ENCODE results near the gene DGKD. TPM values are rescaled to one million over a fixed set of nuclear protein-coding genes. Genes with fewer than 3 reads are reported as not detected.

DGKD gene
- total RNA-seq, 4 donors from 2014 or later = 26.3 to 41.3 (median 30.4) TPM

DNA sequence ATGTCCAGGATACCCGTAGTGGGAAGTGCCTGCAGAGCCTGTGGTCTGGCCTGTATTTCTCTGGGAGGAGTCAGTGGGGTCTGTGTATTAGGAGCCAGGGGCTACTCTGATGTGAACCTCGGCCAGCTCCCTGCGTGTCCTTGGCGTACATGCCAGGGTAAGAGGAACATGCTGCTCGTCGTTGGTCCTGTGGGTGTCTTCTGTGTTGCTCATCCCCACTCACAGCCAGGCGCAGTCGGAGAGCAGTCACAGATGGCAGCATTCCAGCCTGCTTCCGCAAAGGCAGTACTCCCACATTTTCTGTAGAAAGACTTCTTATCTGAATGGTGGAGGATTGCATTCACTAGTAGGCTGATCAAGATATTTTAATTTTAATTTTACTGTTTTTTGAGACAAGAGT, 84.9 kb downstream of the DGKD start:
- no peak overlapping the region for H3K4me3 ChIP-seq
- in situ Hi-C loops (cut with MboI; ENCODE audit: low sequenced_read_pairs in 4 of 4) = no loop called here
- no peak for ATAC-seq

DNA sequence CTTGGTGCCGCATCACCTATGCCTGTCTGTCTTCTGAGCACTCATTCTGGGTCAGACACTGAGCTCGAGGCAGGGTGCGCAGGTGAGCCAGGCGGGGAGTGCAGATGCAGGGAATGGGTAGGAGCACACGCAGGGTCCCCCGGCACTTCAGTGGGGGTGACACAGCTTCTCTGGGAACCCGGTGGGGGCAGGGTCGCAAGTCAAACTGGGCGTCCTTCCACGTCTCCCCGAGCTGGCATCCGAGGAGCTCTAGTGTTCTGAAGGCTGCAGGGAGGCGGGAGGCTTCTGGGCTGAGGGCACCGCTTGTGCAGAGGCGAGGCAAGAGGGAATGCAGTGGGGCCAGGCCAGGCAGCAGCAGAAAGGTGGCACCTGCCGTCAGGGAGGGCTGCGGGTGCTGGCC, 86.0 kb downstream of the DGKD start:
- Histone ChIP-seq H3K27me3 (no peaks in the 10 kb centered on the region), H3K4me3 (no peak overlapping the region), H3K9me3 (no peaks in the 10 kb centered on the region), H3K4me1 (peaks cover 37 to 77% of the 10 kb centered on the region in 2 donors), H3K27ac (peak overlapping the region; percentile 46 to 96 (median 67)), H3K36me3 (peaks cover 0 to 76% of the 10 kb centered on the region in 2 donors)
- no peak for DNase-seq
- no peak for ATAC-seq
- in situ Hi-C loops (cut with MboI; ENCODE audit: low sequenced_read_pairs in 4 of 4) (no loop called here), intact Hi-C loops (cut with DNase I; ENCODE audit: low total_unique reads) (no loop called here)
- TF ChIP-seq POLR2A (IDR thresholded peaks at IDR 0.05) = no peak
- TF ChIP-seq, protein P1, sequence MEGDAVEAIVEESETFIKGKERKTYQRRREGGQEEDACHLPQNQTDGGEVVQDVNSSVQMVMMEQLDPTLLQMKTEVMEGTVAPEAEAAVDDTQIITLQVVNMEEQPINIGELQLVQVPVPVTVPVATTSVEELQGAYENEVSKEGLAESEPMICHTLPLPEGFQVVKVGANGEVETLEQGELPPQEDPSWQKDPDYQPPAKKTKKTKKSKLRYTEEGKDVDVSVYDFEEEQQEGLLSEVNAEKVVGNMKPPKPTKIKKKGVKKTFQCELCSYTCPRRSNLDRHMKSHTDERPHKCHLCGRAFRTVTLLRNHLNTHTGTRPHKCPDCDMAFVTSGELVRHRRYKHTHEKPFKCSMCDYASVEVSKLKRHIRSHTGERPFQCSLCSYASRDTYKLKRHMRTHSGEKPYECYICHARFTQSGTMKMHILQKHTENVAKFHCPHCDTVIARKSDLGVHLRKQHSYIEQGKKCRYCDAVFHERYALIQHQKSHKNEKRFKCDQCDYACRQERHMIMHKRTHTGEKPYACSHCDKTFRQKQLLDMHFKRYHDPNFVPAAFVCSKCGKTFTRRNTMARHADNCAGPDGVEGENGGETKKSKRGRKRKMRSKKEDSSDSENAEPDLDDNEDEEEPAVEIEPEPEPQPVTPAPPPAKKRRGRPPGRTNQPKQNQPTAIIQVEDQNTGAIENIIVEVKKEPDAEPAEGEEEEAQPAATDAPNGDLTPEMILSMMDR (IDR thresholded peaks at IDR 0.05 in 4 of 5, conservative IDR thresholded peaks at IDR 0.05 in 1 of 5) = no peak

More for the DNA sequence above, 84.9 kb downstream of the DGKD start:
- peaks cover 49 to 88% of the 10 kb centered on the region in 2 donors for H3K4me1 ChIP-seq
- peak in 1 of 2 donors; percentile 42 for DNase-seq
- intact Hi-C loops (cut with DNase I; ENCODE audit: low total_unique reads) = no loop called here
- no peaks in the 10 kb centered on the region for H3K27me3 ChIP-seq
- TF ChIP-seq, protein P1 (IDR thresholded peaks at IDR 0.05 in 4 of 5, conservative IDR thresholded peaks at IDR 0.05 in 1 of 5) = no peak
- no peak for TF ChIP-seq POLR2A (IDR thresholded peaks at IDR 0.05)
- H3K36me3 ChIP-seq = peaks cover 0 to 70% of the 10 kb centered on the region in 2 donors
- H3K27ac ChIP-seq = peak overlapping the region; percentile 28 to 96 (median 67)
- no peaks in the 10 kb centered on the region for H3K9me3 ChIP-seq

DNA sequence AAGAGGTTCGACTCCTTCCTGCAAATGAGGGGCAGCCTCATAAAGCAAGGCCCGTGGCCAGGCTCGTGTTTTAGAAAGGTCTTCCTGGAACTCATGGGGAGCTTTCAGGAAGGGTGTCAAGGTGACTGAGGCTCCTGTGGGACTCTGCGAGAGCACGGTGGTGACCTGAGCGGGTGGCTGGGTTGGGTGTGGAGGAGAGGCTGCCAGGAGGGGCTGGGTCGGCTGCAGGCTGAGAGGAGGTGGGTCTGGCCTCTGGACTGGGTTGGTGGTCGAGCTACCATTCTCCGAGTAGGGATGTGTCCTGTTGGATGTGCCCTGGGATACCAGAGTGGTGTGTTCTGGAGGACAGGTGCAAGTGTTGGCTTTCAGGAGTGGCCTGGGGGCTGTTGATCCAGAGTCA, 86.4 kb downstream of the DGKD start:
- H3K36me3 ChIP-seq = peaks cover 0 to 76% of the 10 kb centered on the region in 2 donors
- H3K27ac ChIP-seq = peak overlapping the region; percentile 46 to 96 (median 67)
- H3K4me1 ChIP-seq = peaks cover 33 to 73% of the 10 kb centered on the region in 2 donors
- in situ Hi-C loops (cut with MboI; ENCODE audit: low sequenced_read_pairs in 4 of 4) (no loop called here), intact Hi-C loops (cut with DNase I; ENCODE audit: low total_unique reads) (no loop called here)
- H3K4me3 ChIP-seq = no peak overlapping the region
- DNase-seq (peak in 1 of 2 donors; percentile 29), ATAC-seq (no peak)
- H3K9me3 ChIP-seq = no peaks in the 10 kb centered on the region
- no peaks in the 10 kb centered on the region for H3K27me3 ChIP-seq
- no peak for TF ChIP-seq POLR2A (IDR thresholded peaks at IDR 0.05)
- TF ChIP-seq, protein P1 (IDR thresholded peaks at IDR 0.05 in 4 of 5, conservative IDR thresholded peaks at IDR 0.05 in 1 of 5) = no peak

DNA sequence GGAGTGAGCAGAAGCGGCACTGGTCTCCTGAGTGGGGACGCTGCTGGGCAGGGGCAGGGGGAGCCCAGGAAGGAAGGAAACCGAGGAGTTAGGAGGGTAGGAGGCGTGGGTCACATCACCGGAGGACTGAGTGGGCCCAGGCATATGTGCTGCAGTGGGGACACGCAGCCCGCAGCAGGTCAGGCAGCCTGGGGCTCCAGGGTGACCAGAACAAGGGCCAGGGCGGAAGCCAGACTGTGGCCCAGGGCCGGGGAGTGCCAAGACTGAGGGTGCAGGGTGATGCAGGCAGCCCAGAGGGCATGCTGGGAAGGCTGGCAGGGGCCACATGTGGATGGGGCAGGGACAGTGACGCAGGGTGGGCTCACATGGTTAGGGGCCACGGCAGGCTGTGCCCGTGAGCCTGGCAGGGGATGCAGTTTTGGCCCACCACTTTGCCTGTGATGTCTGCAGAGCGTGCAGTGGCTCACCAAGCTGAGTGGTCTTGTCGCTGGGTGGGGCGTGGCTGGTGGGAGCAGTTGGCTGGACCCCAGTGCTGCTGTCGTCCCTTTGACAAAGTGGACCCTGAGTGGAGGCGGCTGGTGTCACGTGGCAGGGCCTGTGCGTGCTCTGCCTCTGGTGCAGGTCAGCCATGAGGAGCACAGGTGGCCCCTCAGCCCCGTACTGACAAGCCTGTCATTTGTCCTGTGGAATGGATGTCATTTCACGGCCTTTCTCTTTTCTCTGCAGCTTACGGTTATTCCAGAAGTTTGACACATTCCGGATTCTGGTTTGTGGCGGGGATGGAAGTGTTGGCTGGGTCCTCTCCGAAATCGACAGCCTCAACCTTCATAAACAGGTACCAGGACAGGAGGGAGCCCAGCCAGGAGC, 87.1 kb downstream of the DGKD start:
- peak overlapping the region; percentile 46 to 96 (median 67) for H3K27ac ChIP-seq
- intact Hi-C loops (cut with DNase I; ENCODE audit: low total_unique reads) = loop anchor here (2.0 kb wide), 1 partner anchor 87 kb away; the partner anchor contains the start of gene DGKD
- no peak for TF ChIP-seq POLR2A (IDR thresholded peaks at IDR 0.05)
- TF ChIP-seq, protein P1 (IDR thresholded peaks at IDR 0.05 in 4 of 5, conservative IDR thresholded peaks at IDR 0.05 in 1 of 5) = no peak
- ATAC-seq (no peak), DNase-seq (peak in 1 of 2 donors; percentile 24)
- H3K27me3 ChIP-seq = no peaks in the 10 kb centered on the region
- in situ Hi-C loops (cut with MboI; ENCODE audit: low sequenced_read_pairs in 4 of 4) = no loop called here
- peaks cover 0 to 77% of the 10 kb centered on the region in 2 donors for H3K36me3 ChIP-seq
- H3K4me1 ChIP-seq = peaks cover 26 to 66% of the 10 kb centered on the region in 2 donors
- no peaks in the 10 kb centered on the region for H3K9me3 ChIP-seq
- H3K4me3 ChIP-seq = no peak overlapping the region
